OCI-LY3 (cell line): ENCODE measurements around the gene PAPOLG.

Experiments
- CTCF ChIP-seq: fragments of 200-600, 300-600 bp; sonication (generic); IDR thresholded peaks from 2 replicates; pipeline ENCODE4 v1.5.1; 2014; ENCODE audit warnings: antibody characterized with exemption, low read length, low read depth
- EZH2phosphoT487 ChIP-seq: fragments of 200-600 bp; shearing (Covaris generic); IDR thresholded peaks from 2 replicates; pipeline ENCODE4 v1.6.1; 2018; ENCODE audit warnings: antibody characterized with exemption, mixed run types, low read depth

GRCh38 chr2:60715561-60715960 lies 40.5 kb upstream of the PAPOLG start:
- TF ChIP-seq CTCF (no peak), EZH2phosphoT487 (no peak)
